K562 (cell line): Measurements from ENCODE around the gene PIAS3. TPM values are rescaled to one million over a fixed set of nuclear protein-coding genes. Genes with fewer than 3 reads are reported as not detected.

Experiments
- ATAC-seq: fragments of 200-7000 bp; cut with Tn5 transposase; 3 replicates; pipeline ENCODE4 v1.9.1; 2020; ENCODE audit warnings: moderate library complexity
- BruUV-seq: library from RNA; stranded (reverse); fragments of 400-500 nt; replicated peaks from 2 replicates; lab custom pipeline; 2021; lab: Mats Ljungman, UMichigan
- CTCF ChIA-PET: fragments of 300-600 bp; formaldehyde crosslinking; extraction: SDS; loops from one replicate; lab custom pipeline; 2021; ENCODE audit warnings: low intra/inter-chr PET ratio; lab: Yijun Ruan, JAX
- POLR2A ChIA-PET: fragments of 300-600, 350-650 bp; sonication (Branson Sonifier 250); formaldehyde crosslinking; extraction: SDS; loops from one replicate; lab custom pipeline; 2021; ENCODE audit warnings: antibody characterized with exemption, inconsistent platforms; lab: Yijun Ruan, JAX
- DNase-seq, 4 experiments: peaks; one replicate each; pipeline versions ENCODE4 v3.0.0 to v3.0.0-alpha.2; 2011 to 2018; ENCODE audit warnings: low spot score in 3 of 4, mixed read lengths in 3 of 4; ENCODE audit errors: extremely low read depth in 1 of 4
- FAIRE-seq: peaks from 2 replicates; lab custom pipeline; 2011; peaks lifted over from hg19 to GRCh38; lab: Jason Lieb, UNC
- H2AFZ ChIP-seq: 2 replicates; pipeline ENCODE4 v1.6.0; 2011; ENCODE audit warnings: low read depth, low read length, control low read depth, inconsistent platforms
- H3K27ac ChIP-seq: fragments of 200-600 bp; 3 replicates; pipeline ENCODE4 v1.8.0; 2011; ENCODE audit warnings: low read depth, mild to moderate bottlenecking, control low read depth, inconsistent platforms, low read length, moderate library complexity, mixed read lengths; ENCODE audit errors: extremely low read depth
- H3K27me3 ChIP-seq, 2 experiments: fragments of 300-600 bp in 1 of 2; 2 replicates in 1 of 2; 3 replicates in 1 of 2; pipeline versions ENCODE4 v1.6.0 to v1.8.0; 2011; ENCODE audit warnings: inconsistent platforms in 2 of 2, low read length in 2 of 2, mild to moderate bottlenecking in 1 of 2, mixed read lengths in 1 of 2, moderate library complexity in 1 of 2; ENCODE audit not compliant: control insufficient read depth in 2 of 2, insufficient read depth in 2 of 2
- H3K36me3 ChIP-seq: fragments of 300-600 bp; 3 replicates; pipeline ENCODE4 v1.8.0; 2011; ENCODE audit warnings: mild to moderate bottlenecking, low read length, inconsistent platforms; ENCODE audit not compliant: control insufficient read depth, insufficient read depth
- H3K4me1 ChIP-seq, 2 experiments: fragments of 200-600 bp in 1 of 2; replicated peaks in 1 of 2; 2 replicates in 1 of 2; 3 replicates in 1 of 2; pipeline versions ENCODE4 v1.5.1 to v1.8.0; 2011; ENCODE audit warnings: inconsistent platforms in 2 of 2, low read length in 2 of 2, mild to moderate bottlenecking in 1 of 2, mixed read lengths in 1 of 2, moderate library complexity in 1 of 2; ENCODE audit not compliant: control insufficient read depth in 2 of 2, insufficient read depth in 2 of 2
- H3K4me2 ChIP-seq: 2 replicates; pipeline ENCODE4 v1.6.1; 2011; ENCODE audit warnings: low read length, control low read depth, inconsistent platforms, mixed read lengths; ENCODE audit not compliant: insufficient read depth
- H3K4me3 ChIP-seq: fragments of 200-600 bp; sonication (generic), shearing (Covaris generic); 2 replicates; pipeline ENCODE4 v1.5.1; 2016; ENCODE audit warnings: control low read depth, inconsistent platforms
- H3K79me2 ChIP-seq: fragments of 200-600 bp; 3 replicates; pipeline ENCODE4 v1.8.0; 2011; ENCODE audit warnings: low read length, inconsistent platforms; ENCODE audit not compliant: control insufficient read depth, insufficient read depth
- H3K9ac ChIP-seq, 2 experiments: 2 replicates each; pipeline versions ENCODE4 v1.6.0 to v1.6.1; 2011; ENCODE audit warnings: low read depth in 2 of 2, low read length in 2 of 2, control low read depth in 1 of 2, inconsistent platforms in 1 of 2, mild to moderate bottlenecking in 1 of 2, mixed read lengths in 1 of 2; ENCODE audit not compliant: insufficient read depth in 1 of 2
- H3K9me1 ChIP-seq: one replicate; pipeline ENCODE4 v1.6.0; 2011; ENCODE audit warnings: inconsistent platforms, mild to moderate bottlenecking, low read length, moderate library complexity; ENCODE audit not compliant: control insufficient read depth, insufficient read depth
- H3K9me3 ChIP-seq: replicated peaks from 2 replicates; pipeline ENCODE4 v1.5.1; 2011; ENCODE audit warnings: low read depth, low read length, inconsistent platforms; ENCODE audit not compliant: control insufficient read depth, insufficient read depth
- H4K20me1 ChIP-seq: replicated peaks from 2 replicates; pipeline ENCODE4 v1.6.1; 2011; ENCODE audit warnings: low read length, inconsistent platforms, mixed read lengths; ENCODE audit not compliant: control insufficient read depth, insufficient read depth
- ARID2 ChIP-seq: fragments of 450-650 bp; IDR thresholded peaks from 2 replicates; pipeline ENCODE4 v1.6.1; 2017; ENCODE audit warnings: antibody characterized with exemption, mild to moderate bottlenecking
- L3MBTL2 ChIP-seq: fragments of 450-650 bp; IDR thresholded peaks from 2 replicates; pipeline ENCODE4 v1.6.1; 2016; ENCODE audit warnings: mild to moderate bottlenecking, moderate library complexity
- MAFK ChIP-seq: IDR thresholded peaks from 2 replicates; pipeline ENCODE4 v1.6.1; 2011; ENCODE audit warnings: low read length, improper control_type of control experiment
- SIN3A ChIP-seq, 2 experiments: fragments of 150-350 bp in 1 of 2; IDR thresholded peaks; 2 replicates each; pipeline ENCODE4 v1.6.1; 2011 to 2016; ENCODE audit warnings: borderline replicate concordance in 2 of 2, low read depth in 2 of 2, low read length in 2 of 2, mild to moderate bottlenecking in 2 of 2, moderate library complexity in 2 of 2; ENCODE audit not compliant: control insufficient read depth in 1 of 2
- SP1 ChIP-seq: sonication (generic); formaldehyde crosslinking; IDR thresholded peaks from 2 replicates; pipeline ENCODE4 v1.8.1; 2022; ENCODE audit warnings: mild to moderate bottlenecking, missing genetic modification reagents
- ZBTB7A ChIP-seq: IDR thresholded peaks from 2 replicates; pipeline ENCODE4 v1.6.1; 2011; ENCODE audit warnings: low read depth, mild to moderate bottlenecking, low read length, moderate library complexity, borderline replicate concordance; ENCODE audit not compliant: control insufficient read depth
- ZKSCAN3 ChIP-seq: fragments of 250-450 bp; sonication (Bioruptor Pico); IDR thresholded peaks from 2 replicates; pipeline ENCODE4 v1.4.0; 2020
- ZKSCAN8 ChIP-seq: fragments of 200-800 bp; sonication (Bioruptor generic); IDR thresholded peaks from 2 replicates; pipeline ENCODE4 v1.6.1; 2016; ENCODE audit warnings: missing genetic modification characterization, missing compliant biosample characterization
- ZNF134 ChIP-seq: fragments of 250-450 bp; sonication (Bioruptor Pico); conservative IDR thresholded peaks from 2 replicates; pipeline ENCODE4 v1.4.0; 2020
- WGBS: fragments of 100-300 bp; shearing (Covaris generic); methylation state at CpG from one replicate; pipeline ENCODE4 v1.1.6; 2016; ENCODE audit warnings: low coverage, mixed read lengths; ENCODE audit not compliant: insufficient coverage; ENCODE audit errors: missing lambda C conversion rate; 5-methylcytosine and 5-hydroxymethylcytosine counted together
- in situ Hi-C: fragments of 300-500 bp; cut with MboI; formaldehyde crosslinking; loops from 4 replicates; pipeline ENCODE4 v1.15.0; 2018; ENCODE audit warnings: inconsistent platforms, mixed read lengths
- intact Hi-C: fragments of 100-400 bp; cut with micrococcal nuclease; formaldehyde crosslinking; loops from 2 replicates; pipeline ENCODE4 v1.14.2; 2022
- polyA plus RNA-seq, 8 experiments: library from polyadenylated mRNA; depleted of rRNA in 4 of 8; stranded (reverse) in 5 of 8; unstranded in 3 of 8; fragments of >200 nt; fragmentation: Nextera tagmentation in 2 of 8; fragmentation: Illumina TruSeq in 1 of 8; extraction: Ambion mirVana in 2 of 8; extraction: Trizol in 1 of 8; gene quantifications; 2 replicates each; pipeline versions ENCODE4 v1.2.1 to v1.2.3, GENCODE V29; 2011 to 2014; ENCODE audit warnings: inconsistent platforms in 1 of 8, missing spikeins in 1 of 8
- total RNA-seq, 7 experiments: library from RNA; depleted of rRNA in 6 of 7; stranded (reverse); fragments of >200 nt in 6 of 7; fragmentation: Illumina TruSeq in 2 of 7; extraction: Trizol in 2 of 7; gene quantifications; 2 replicates each; pipeline versions ENCODE4 v1.2.1 to v1.2.3, GENCODE V29; 2011 to 2021; ENCODE audit warnings: low replicate concordance in 1 of 7
- TF ChIP-seq, protein P1 (sequence below): IDR thresholded peaks from 2 replicates; pipeline ENCODE4 v1.6.1; 2011; ENCODE audit not compliant: insufficient read length; ENCODE audit errors: extremely low read depth
- TF ChIP-seq, protein P2 (sequence below): fragments of 450-650 bp; formaldehyde crosslinking; IDR thresholded peaks from 2 replicates; pipeline ENCODE4 v1.4.0; 2020; ENCODE audit warnings: mild to moderate bottlenecking, moderate library complexity
- TF ChIP-seq, protein P3 (sequence below): sonication (generic); formaldehyde crosslinking; IDR thresholded peaks from 2 replicates; pipeline ENCODE4 v1.8.1; 2023; ENCODE audit warnings: mild to moderate bottlenecking, missing genetic modification reagents, moderate library complexity
- TF ChIP-seq, protein P4 (sequence below): fragments of 450-650 bp; IDR thresholded peaks from 2 replicates; pipeline ENCODE4 v1.6.1; 2016

Gene PIAS3
- total and polyA plus RNA-seq, 9 of the 15 experiments (the other 6 are each of a cell fraction or from before 2014, with no cell fraction given): 1.1 to 25.6 (median 7.9) TPM

DNA sequence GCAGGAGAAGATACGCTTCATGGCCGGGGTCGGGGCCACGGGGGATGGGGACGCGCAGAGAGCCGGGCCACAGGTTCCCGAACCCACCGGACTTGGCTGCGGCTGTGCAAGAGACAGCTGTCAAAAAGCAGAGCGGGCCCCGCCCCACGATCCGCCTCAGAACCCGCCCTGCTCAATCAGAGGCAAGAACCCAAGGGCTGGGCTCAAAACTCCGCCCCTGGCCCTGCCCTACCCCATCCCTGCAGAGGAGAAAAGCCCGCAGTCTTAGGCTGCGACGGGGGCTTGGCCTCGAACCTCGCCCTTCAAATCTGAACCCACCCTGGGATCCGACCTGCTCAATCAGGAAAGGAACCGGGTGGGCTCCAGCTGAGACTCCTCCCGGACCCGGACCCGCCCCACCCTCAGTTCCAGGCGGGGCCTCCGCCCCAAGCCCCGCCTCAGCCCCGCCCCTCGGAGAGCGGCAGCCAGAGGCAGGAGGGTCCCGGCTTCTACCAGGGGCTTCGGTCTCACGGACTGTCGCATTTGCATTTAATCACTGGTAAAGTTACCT, 26.9 kb upstream of the PIAS3 start, which contains the start of gene ANKRD35:
ANKRD35 (minus strand) TSS at position 129 of the 550 bp plus-strand sequence; CDS start at position 21, 108 bp downstream.
- peak within 1 kb of the TSS; percentile 90 for H2AFZ ChIP-seq
- CTCF ChIA-PET: interaction anchor here (0.5 kb wide), 1 partner anchor 41 kb away, joined by 3 read pairs; the partner anchor contains the start of gene NUDT17
- peak within 1 kb of the TSS; percentile 56 for H3K4me3 ChIP-seq
- H3K27ac ChIP-seq: no peak within 1 kb of the TSS
- POLR2A ChIA-PET: interaction anchor here (0.6 to 1.2 kb wide), 5 partner anchors 25 to 166 kb away, joined by 3 to 4 read pairs (median 3); partner anchors contain the start of gene RBM8A
- peak within 1 kb of the TSS in 1 of 2 experiments; percentile 68; a peak in 2 of 4 replicates for H3K9ac ChIP-seq
- FAIRE-seq (peak; percentile 77), DNase-seq (peak; percentile 90 to 95 (median 94)), ATAC-seq (peak; percentile 100)
- no peaks in the 10 kb centered on the region for H3K36me3 ChIP-seq
- no peaks in the 10 kb centered on the region for H3K9me1 ChIP-seq
- 1% methylated on average over 22 of the region's 36 CpGs for WGBS
- H3K4me1 ChIP-seq: peaks cover 3 to 14% of the 10 kb centered on the region in 2 experiments; a peak in 4 of 5 replicates
- no peaks in the 10 kb centered on the region for H4K20me1 ChIP-seq
- no peaks in the 10 kb centered on the region for H3K9me3 ChIP-seq
- no peaks in the 10 kb centered on the region for H3K79me2 ChIP-seq
- in situ Hi-C loops (no loop called here), intact Hi-C loops (no loop called here)
- H3K4me2 ChIP-seq: peak within 1 kb of the TSS; percentile 72
- peaks cover 7 to 10% of the 10 kb centered on the region in 2 experiments; a peak in 4 of 5 replicates for H3K27me3 ChIP-seq
- BruUV-seq: no TSS peak
- no peak for TF ChIP-seq L3MBTL2
- TF ChIP-seq ARID2: no peak
- TF ChIP-seq, protein P1, sequence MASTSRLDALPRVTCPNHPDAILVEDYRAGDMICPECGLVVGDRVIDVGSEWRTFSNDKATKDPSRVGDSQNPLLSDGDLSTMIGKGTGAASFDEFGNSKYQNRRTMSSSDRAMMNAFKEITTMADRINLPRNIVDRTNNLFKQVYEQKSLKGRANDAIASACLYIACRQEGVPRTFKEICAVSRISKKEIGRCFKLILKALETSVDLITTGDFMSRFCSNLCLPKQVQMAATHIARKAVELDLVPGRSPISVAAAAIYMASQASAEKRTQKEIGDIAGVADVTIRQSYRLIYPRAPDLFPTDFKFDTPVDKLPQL: no peak
- TF ChIP-seq, protein P2, sequence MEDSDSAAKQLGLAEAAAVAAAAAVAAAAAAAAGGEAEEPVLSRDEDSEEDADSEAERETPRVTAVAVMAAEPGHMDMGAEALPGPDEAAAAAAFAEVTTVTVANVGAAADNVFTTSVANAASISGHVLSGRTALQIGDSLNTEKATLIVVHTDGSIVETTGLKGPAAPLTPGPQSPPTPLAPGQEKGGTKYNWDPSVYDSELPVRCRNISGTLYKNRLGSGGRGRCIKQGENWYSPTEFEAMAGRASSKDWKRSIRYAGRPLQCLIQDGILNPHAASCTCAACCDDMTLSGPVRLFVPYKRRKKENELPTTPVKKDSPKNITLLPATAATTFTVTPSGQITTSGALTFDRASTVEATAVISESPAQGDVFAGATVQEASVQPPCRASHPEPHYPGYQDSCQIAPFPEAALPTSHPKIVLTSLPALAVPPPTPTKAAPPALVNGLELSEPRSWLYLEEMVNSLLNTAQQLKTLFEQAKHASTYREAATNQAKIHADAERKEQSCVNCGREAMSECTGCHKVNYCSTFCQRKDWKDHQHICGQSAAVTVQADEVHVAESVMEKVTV (CRISPR knock-in tag): no peak
- TF ChIP-seq, protein P3, sequence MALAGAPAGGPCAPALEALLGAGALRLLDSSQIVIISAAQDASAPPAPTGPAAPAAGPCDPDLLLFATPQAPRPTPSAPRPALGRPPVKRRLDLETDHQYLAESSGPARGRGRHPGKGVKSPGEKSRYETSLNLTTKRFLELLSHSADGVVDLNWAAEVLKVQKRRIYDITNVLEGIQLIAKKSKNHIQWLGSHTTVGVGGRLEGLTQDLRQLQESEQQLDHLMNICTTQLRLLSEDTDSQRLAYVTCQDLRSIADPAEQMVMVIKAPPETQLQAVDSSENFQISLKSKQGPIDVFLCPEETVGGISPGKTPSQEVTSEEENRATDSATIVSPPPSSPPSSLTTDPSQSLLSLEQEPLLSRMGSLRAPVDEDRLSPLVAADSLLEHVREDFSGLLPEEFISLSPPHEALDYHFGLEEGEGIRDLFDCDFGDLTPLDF (CRISPR knock-in tag): peak; percentile 42; the same call in 1 of the 2 replicates
- no peak for TF ChIP-seq ZKSCAN8 (CRISPR knock-in tag)
- TF ChIP-seq ZNF134 (CRISPR knock-in tag): no peak
- TF ChIP-seq, protein P4, sequence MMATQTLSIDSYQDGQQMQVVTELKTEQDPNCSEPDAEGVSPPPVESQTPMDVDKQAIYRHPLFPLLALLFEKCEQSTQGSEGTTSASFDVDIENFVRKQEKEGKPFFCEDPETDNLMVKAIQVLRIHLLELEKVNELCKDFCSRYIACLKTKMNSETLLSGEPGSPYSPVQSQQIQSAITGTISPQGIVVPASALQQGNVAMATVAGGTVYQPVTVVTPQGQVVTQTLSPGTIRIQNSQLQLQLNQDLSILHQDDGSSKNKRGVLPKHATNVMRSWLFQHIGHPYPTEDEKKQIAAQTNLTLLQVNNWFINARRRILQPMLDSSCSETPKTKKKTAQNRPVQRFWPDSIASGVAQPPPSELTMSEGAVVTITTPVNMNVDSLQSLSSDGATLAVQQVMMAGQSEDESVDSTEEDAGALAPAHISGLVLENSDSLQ: peak; percentile 79
- peak; percentile 67 for TF ChIP-seq ZBTB7A
- peak in 1 of 2 experiments; percentile 59; a peak in 1 of 4 replicates for TF ChIP-seq SIN3A (IDR thresholded peaks at IDR 0.05; ENCODE audit: borderline replicate concordance in 2 of 2, control insufficient read depth in 1 of 2, low read depth in 2 of 2, low read length in 2 of 2)
- no peak for TF ChIP-seq MAFK
- peak; percentile 68 for TF ChIP-seq SP1
- TF ChIP-seq ZKSCAN3 (CRISPR knock-in tag): no peak
